Stimulated activated CD8-positive, alpha-beta memory T cell treated with anti-CD3 and anti-CD28 coated beads, Interleukin-4, amount 100 ng/mL, for 24 hours (primary cell): Measurements from ENCODE around the gene SH3D19.
"Not testable (repeated sequence)": the region's sequence is repeated elsewhere in the genome, so short reads cannot be mapped to it uniquely, and the experiment has no call there.

ENCODE experiments used
- DNase-seq: peaks from one replicate; pipeline ENCODE4 v3.0.0-alpha.2; 2020; ENCODE audit warnings: low read depth

The SH3D19 gene

GRCh38 chr4:151321586-151321985 is 3.8 kb downstream of the SH3D19 start:
- DNase-seq: no peak

GRCh38 chr4:151319490-151319889 is 5.9 kb downstream of the SH3D19 start:
- no peak for DNase-seq

- no peak for DNase-seq
Observed at GRCh38 chr4:151318307-151319006, 6.9 kb downstream of the SH3D19 start.

GRCh38 chr4:151316645-151317044 is 8.8 kb downstream of the SH3D19 start:
- no peak for DNase-seq

- no peak for DNase-seq
Observed at GRCh38 chr4:151315212-151315886, 10.1 kb downstream of the SH3D19 start.

DNA sequence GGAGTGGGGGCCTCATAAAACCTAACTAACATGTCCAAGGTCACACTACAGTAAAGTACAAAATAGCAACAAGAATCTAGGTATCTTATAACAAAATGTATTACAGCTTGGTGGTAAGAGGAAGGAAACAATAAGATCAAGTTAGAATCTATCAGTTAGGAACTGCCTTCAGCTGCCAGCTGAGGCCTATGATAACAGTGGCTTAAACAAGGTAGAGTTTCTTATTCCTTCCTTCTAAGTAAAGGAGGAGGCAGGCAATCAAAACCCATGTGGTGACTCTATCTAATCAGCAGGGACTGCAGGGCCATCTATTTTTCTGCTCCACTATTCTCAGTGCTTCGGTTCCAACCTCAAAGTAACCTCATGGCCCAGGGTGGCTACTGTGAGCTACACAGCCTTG is 10.9 kb downstream of the SH3D19 start:
- DNase-seq: no peak

- no peak for DNase-seq
Observed at GRCh38 chr4:151314010-151314355, 11.4 kb downstream of the SH3D19 start.

GRCh38 chr4:151313306-151314009 is 11.9 kb downstream of the SH3D19 start:
- no peak for DNase-seq

DNA sequence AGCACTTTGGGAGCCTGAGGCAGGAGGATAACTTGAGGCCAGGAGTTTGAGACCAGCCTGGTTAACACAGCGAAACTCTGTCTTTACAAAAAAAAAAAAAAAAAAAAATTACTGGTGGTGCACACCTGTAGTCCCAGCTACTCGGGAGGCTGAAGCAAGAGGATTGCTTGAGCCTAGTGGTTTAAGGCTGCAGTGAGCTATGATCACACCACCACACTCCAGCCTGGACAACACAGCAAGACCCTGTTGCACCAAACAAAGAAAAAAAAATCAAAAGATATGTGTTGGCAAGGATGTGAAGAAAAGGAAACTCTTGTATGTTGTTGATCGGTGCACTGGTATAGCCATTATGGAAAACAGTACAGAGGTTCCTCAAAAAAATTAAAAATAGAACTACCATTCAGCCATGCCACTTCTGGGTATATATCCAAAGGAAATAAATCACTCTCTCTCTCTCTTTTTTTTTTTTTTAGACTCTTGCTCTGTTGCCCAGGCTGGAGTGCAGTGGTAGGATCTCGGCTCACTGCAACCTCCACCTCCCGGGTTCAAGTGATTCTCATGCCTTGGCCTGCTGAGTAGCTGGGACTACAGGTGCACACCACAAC is 15.2 kb downstream of the SH3D19 start:
- no peak for DNase-seq

DNA sequence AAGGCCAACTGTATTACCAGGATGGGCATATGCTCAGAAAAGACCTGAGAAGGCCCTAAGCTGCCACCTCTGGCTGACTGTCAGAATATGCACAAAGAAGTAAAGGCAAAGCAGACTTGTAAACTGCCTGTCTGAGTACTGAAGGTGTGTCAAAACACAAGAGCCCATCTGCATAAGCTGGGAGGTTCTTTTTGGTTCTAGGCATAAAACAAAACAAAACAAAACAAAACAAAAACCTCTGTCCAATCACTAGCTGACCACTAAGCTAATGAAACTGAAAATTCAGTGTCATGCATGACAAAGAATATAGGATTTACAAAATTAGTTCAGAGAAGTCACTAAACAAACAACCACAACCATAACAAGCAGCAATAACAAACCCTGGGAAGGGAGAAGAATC is 20.6 kb downstream of the SH3D19 start:
- no peak for DNase-seq

DNA sequence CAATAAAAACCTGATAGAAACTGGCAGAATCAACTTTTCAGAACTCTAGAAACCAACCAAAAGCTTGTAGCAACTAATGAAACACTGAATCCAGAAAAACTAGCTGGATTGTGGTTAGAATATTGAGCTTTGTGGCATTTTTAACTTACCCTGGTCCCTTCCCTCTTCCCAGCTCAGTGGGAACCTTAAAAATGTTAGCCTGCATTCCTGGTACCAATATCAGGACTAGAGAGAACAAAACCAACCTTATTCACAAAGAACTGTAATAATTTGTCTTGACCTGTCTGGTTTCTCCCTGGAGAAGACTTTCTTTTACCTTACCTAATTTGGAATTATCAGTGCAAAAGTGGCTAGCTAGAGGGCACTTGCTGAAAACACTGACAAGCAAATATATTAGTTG is 21.2 kb downstream of the SH3D19 start:
- DNase-seq: no peak

DNA sequence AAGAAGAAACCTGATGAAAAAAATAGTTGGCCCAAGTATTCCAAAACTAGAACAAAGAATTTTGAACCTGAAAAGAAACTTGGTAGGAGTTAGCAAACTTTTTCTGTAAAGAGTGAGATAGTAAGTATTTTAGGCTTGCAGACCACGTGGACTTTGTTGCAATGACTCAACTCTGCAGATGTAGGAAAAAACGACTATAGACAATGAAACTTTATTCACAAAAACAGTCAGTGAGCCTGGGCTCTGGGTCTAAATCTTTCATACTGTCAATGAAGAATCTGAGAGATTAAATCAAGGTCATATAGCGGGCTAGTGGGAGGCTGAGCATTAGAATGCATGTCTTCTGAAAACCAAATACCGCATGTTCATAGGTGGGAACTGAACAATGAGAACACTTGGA is 23.0 kb downstream of the SH3D19 start:
- DNase-seq: no peak

GRCh38 chr4:151297170-151297569 is 28.2 kb downstream of the SH3D19 start:
- no peak for DNase-seq

GRCh38 chr4:151296227-151296626 is 29.2 kb downstream of the SH3D19 start:
- no peak for DNase-seq

DNA sequence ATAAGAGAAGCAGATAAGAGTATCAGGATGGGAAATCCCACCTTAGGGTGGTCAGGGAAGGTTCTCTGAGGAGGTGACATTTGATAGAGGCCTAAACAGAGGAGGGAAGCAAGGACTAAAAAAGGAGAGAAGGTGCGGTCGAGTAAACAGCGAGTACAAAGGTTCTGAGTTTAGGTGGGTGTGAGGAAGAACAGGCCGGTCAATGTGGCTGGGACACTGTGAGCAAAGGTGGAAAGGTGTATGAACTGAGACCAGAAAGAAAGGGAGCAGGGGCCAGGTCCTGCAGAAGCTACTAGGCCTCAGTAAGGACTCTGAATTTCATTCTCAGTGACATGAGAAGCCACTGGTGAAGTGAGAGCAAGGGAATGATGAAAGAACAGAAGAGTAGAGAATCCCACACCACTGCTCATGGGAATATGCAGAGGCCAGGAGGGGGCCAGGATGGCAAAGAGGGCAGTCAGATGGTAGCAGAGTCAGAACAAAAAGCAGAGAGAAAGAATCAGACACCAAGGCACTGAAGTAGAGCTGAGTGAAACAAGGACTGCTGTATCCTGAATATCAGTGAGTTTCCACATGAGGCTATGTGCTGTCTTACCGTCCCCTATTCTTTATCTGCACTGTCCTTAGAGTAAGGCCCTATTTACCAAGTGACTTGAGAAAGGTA is 30.4 kb downstream of the SH3D19 start:
- DNase-seq: no peak

DNA sequence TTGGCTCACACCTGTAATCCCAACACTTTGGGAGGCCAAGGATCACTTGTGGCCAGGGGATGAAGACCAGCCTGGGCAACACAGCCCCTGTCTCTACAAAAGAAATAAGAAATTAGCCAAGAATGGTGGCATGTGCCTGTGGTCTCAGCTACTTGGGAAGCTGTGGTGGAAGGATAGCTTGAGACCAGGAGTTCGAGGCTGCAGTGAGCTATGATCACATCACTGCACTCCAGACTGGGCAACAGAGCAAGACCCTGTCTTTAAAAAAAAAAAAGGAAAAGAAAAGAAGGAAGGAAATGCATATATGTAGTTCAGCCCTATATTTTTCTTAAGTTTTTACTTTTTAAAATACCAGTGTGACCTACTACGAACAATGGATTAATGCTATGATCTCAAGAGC is 33.4 kb downstream of the SH3D19 start:
- no peak for DNase-seq

- DNase-seq: no peak
Observed at GRCh38 chr4:151291485-151291884, 33.9 kb downstream of the SH3D19 start.

DNA sequence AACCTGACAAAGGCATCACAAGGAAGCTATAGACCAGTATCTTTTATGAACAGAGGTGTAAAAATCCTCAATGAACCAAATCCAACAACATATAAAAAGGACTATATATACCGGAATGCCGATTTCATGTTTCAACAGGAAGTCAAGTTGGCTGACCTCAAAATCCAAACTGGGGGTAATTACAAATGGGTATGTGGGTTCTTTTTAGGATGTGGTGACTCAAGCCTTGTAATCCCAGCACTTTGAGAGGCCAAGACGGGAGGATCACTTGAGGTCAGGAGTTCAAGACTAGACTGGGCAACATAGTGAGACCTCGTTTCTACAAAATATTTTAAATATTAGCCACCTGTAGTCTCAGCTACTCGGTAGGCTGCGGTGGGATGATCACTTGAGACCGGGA is 38.0 kb downstream of the SH3D19 start:
- no peak for DNase-seq

- DNase-seq: no peak
Observed at GRCh38 chr4:151284534-151285245, 40.7 kb downstream of the SH3D19 start.

DNA sequence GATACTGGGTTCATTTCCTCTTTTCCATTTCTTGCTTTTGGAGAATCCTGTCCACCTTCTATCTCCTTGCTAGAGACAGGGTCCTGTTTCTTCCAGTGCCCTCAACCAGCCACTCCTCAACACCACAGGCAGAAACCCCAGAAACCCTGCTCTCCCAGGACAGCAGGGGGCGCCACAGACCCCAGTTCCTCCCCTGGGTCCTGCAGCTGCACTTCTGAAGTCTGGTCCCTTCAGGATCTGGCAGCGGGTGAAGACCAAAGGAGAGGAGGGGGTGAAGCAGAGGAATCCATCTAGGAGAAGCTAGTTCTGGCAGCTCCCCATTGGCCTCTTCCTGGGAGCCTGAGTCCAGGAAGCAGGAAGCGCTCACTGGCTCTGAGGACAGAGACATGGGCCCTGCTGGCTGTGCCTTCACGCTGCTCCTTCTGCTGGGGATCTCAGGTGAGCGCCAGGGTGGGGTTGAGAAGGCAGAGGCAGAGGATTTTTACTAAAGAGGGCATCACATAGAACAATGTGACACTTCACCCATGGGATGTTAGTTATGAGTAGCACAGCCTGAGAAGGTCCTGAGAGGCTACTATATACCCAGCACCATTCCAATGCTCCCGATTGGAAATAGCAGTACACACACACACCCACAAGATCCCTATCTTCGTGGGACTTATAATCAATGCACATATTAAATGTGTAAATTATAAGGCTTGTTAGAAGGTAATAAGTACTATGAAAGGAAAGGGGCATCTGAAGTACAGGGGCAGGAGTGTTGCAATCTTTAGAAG is 48.4 kb downstream of the SH3D19 start, which contains the start of gene PRSS48:
Gene PRSS48 (plus strand): TSS at position 375 of the 776 bp plus-strand sequence. CDS start 12 bp downstream, at position 387.
- peak; percentile 1 for DNase-seq

GRCh38 chr4:151268905-151269304 is 56.5 kb downstream of the SH3D19 start:
- DNase-seq: not testable (repeated sequence)
